Measurements from ENCODE around the gene MBLAC2. TPM values are rescaled to one million over a fixed set of nuclear protein-coding genes. Genes with fewer than 3 reads are reported as not detected.
A peak's percentile ranks its signal among the peaks of the same experiment; 100 is the strongest.

The MBLAC2 gene
- polyA plus RNA-seq, 4 donors: 9.8 to 13.9 (median 11.3) TPM

GRCh38 chr5:90472783-90473395 is 1.7 kb downstream of the MBLAC2 start:
- no peak for DNase-seq (ENCODE audit: low read depth in 4 of 4, low spot score in 3 of 4)

GRCh38 chr5:90461288-90461687 is 13.3 kb downstream of the MBLAC2 start:
- DNase-seq (ENCODE audit: low read depth in 4 of 4, low spot score in 3 of 4): no peak

GRCh38 chr5:90446961-90447360 is 27.6 kb downstream of the MBLAC2 start:
- no peak for DNase-seq (ENCODE audit: low read depth in 4 of 4, low spot score in 3 of 4)

GRCh38 chr5:90440644-90441043 is 33.9 kb downstream of the MBLAC2 start:
- no peak for DNase-seq (ENCODE audit: low read depth in 4 of 4, low spot score in 3 of 4)

GRCh38 chr5:90438100-90438499 is 36.5 kb downstream of the MBLAC2 start:
- DNase-seq (ENCODE audit: low read depth in 4 of 4, low spot score in 3 of 4): no peak

- DNase-seq (ENCODE audit: low read depth in 4 of 4, low spot score in 3 of 4): no peak
Observed at GRCh38 chr5:90437663-90438062, 36.9 kb downstream of the MBLAC2 start.

- no peak for DNase-seq (ENCODE audit: low read depth in 4 of 4, low spot score in 3 of 4)
Observed at GRCh38 chr5:90434116-90434714, 40.4 kb downstream of the MBLAC2 start.

GRCh38 chr5:90424245-90424644 is 50.3 kb downstream of the MBLAC2 start:
- no peak for DNase-seq (ENCODE audit: low read depth in 4 of 4, low spot score in 3 of 4)

- no peak for DNase-seq (ENCODE audit: low read depth in 4 of 4, low spot score in 3 of 4)
Observed at GRCh38 chr5:90421136-90421535, 53.4 kb downstream of the MBLAC2 start.

- no peak for DNase-seq (ENCODE audit: low read depth in 4 of 4, low spot score in 3 of 4)
Observed at GRCh38 chr5:90418214-90418613, 56.4 kb downstream of the MBLAC2 start.

GRCh38 chr5:90410178-90410762 is 64.3 kb downstream of the MBLAC2 start:
- DNase-seq (ENCODE audit: low read depth in 4 of 4, low spot score in 3 of 4): peak in 2 of 4 donors; percentile 22 to 39

GRCh38 chr5:90409318-90410177 is 65.0 kb downstream of the MBLAC2 start, which contains the start of gene CETN3:
TSS of gene CETN3 (minus strand) at chr5:90409756. CDS start at chr5:90409661, 95 bp downstream.
- peak; percentile 90 to 96 (median 96) for DNase-seq (ENCODE audit: low read depth in 4 of 4, low spot score in 3 of 4)

GRCh38 chr5:90408571-90409317 is 65.8 kb downstream of the MBLAC2 start:
- peak in 3 of 4 donors; percentile 9 to 16 (median 12) for DNase-seq (ENCODE audit: low read depth in 4 of 4, low spot score in 3 of 4)

Other genes with a start within 250 kb of the MBLAC2 start
- gene CETN3, start 65.0 kb downstream of the MBLAC2 start, polyA plus RNA-seq (ENCODE audit: insufficient read length in 4 of 4): 10 to 100 TPM; 57.8 to 92.0 (median 76.4) TPM
- gene POLR3G, start 93 bp upstream of the MBLAC2 start, polyA plus RNA-seq (ENCODE audit: insufficient read length in 4 of 4): 1 to 10 TPM; 2.1 to 2.8 (median 2.5) TPM
- gene LYSMD3, start 54.8 kb upstream of the MBLAC2 start, polyA plus RNA-seq (ENCODE audit: insufficient read length in 4 of 4): 10 to 100 TPM; 28.6 to 35.6 (median 29.4) TPM
- gene ADGRV1, start 84.0 kb upstream of the MBLAC2 start, polyA plus RNA-seq (ENCODE audit: insufficient read length in 4 of 4): 10 to 100 TPM in 3 of 4 donors, 1 to 10 TPM in 1; 1.7 to 12.8 (median 11.5) TPM